Globus pallidus (tissue), 1 donor: ENCODE data around the gene REXO2.
A peak's percentile ranks its signal among the peaks of the same experiment; 100 is the strongest.

ENCODE experiments used
- DNase-seq: peaks from one replicate; pipeline ENCODE4 v3.0.0-alpha.2; 2015; ENCODE audit warnings: low spot score

Gene REXO2

GRCh38 chr11:114439229-114440120, at the start of gene REXO2:
Gene REXO2, plus strand, starts transcription at chr11:114439467. Its CDS starts 62 bp downstream, at chr11:114439529.
- DNase-seq: peak; percentile 96

- no peak for DNase-seq
These were observed 46.3 kb upstream of the REXO2 start for GRCh38 chr11:114392735-114393667.

- no peak for DNase-seq
These were observed 43.5 kb upstream of the REXO2 start for GRCh38 chr11:114395736-114396135.

GRCh38 chr11:114396916-114397315, 42.4 kb upstream of the REXO2 start:
- no peak for DNase-seq

- peak; percentile 77 for DNase-seq
These were observed 41.8 kb upstream of the REXO2 start for GRCh38 chr11:114397349-114397982.

- DNase-seq: peak; percentile 4
These were observed 40.9 kb upstream of the REXO2 start for GRCh38 chr11:114398303-114398920.

- no peak for DNase-seq
These were observed 39.6 kb upstream of the REXO2 start for GRCh38 chr11:114399490-114400215.

- peak; percentile 95 for DNase-seq
These were observed 38.9 kb upstream of the REXO2 start, which contains the start of the genes C11orf71 and RBM7 for GRCh38 chr11:114400216-114400914. Gene C11orf71, minus strand, starts transcription at chr11:114400511. Its CDS starts 180 bp downstream, at chr11:114400331. Gene RBM7, plus strand, starts transcription at chr11:114400666. Its CDS starts 6 bp downstream, at chr11:114400672.

GRCh38 chr11:114400915-114401223, 38.4 kb upstream of the REXO2 start:
- no peak for DNase-seq

- DNase-seq: peak; percentile 5
These were observed 38.0 kb upstream of the REXO2 start for GRCh38 chr11:114401311-114401710.

- no peak for DNase-seq
These were observed 26.3 kb upstream of the REXO2 start for GRCh38 chr11:114412946-114413345.

GRCh38 chr11:114413958-114414357, 25.3 kb upstream of the REXO2 start:
- DNase-seq: no peak

- DNase-seq: no peak
These were observed 22.8 kb upstream of the REXO2 start for GRCh38 chr11:114416441-114416961.

GRCh38 chr11:114426280-114426679, 13.0 kb upstream of the REXO2 start:
- no peak for DNase-seq

- no peak for DNase-seq
These were observed 9.0 kb upstream of the REXO2 start for GRCh38 chr11:114430290-114430689.

- DNase-seq: no peak
These were observed 6.4 kb upstream of the REXO2 start for GRCh38 chr11:114432893-114433292.

- DNase-seq: no peak
These were observed 5.9 kb upstream of the REXO2 start for GRCh38 chr11:114433376-114433775.

- no peak for DNase-seq
These were observed 964 bp upstream of the REXO2 start for GRCh38 chr11:114438303-114438702.

GRCh38 chr11:114440121-114440860, 1.0 kb downstream of the REXO2 start:
- peak; percentile 43 for DNase-seq
